DND-41 (cell line): Measurements from ENCODE around the gene PDXK.

Experiments
- ATAC-seq: fragments of 200-7000 bp; cut with Tn5 transposase; 3 replicates; pipeline ENCODE4 v1.9.1; 2021; ENCODE audit warnings: low read depth; ENCODE audit not compliant: insufficient read depth
- DNase-seq: peaks from one replicate; pipeline ENCODE4 v3.0.0-alpha.2; 2020
- H2AFZ ChIP-seq: 2 replicates; pipeline ENCODE4 v1.6.0; 2012; ENCODE audit warnings: low read depth, low read length
- H3K27ac ChIP-seq: 2 replicates; pipeline ENCODE4 v1.5.1; 2012; ENCODE audit warnings: low read length, inconsistent platforms
- H3K27me3 ChIP-seq: fragments of 200-600 bp; sonication (generic); 2 replicates; pipeline ENCODE4 v1.6.0; 2012; ENCODE audit warnings: low read length, mild to moderate bottlenecking, inconsistent platforms; ENCODE audit not compliant: insufficient read depth, poor library complexity
- H3K36me3 ChIP-seq: 2 replicates; pipeline ENCODE4 v1.5.1; 2012; ENCODE audit warnings: low read length, inconsistent platforms; ENCODE audit not compliant: insufficient read depth
- H3K4me1 ChIP-seq: 2 replicates; pipeline ENCODE4 v1.5.1; 2012; ENCODE audit warnings: mild to moderate bottlenecking, low read length; ENCODE audit not compliant: insufficient read depth
- H3K4me2 ChIP-seq: 2 replicates; pipeline ENCODE4 v1.6.0; 2012; ENCODE audit warnings: mild to moderate bottlenecking, moderate library complexity, low read length, inconsistent platforms; ENCODE audit not compliant: insufficient read depth
- H3K4me3 ChIP-seq, 2 experiments: fragments of 200-600 bp in 1 of 2; shearing (Covaris generic) in 1 of 2; 2 replicates each; pipeline ENCODE4 v1.5.1; 2012 to 2016; ENCODE audit warnings: inconsistent platforms in 2 of 2, low read length in 2 of 2, mild to moderate bottlenecking in 2 of 2, low read depth in 1 of 2, moderate library complexity in 1 of 2
- H3K79me2 ChIP-seq: 2 replicates; pipeline ENCODE4 v1.6.0; 2012; ENCODE audit warnings: low read length, inconsistent platforms; ENCODE audit not compliant: insufficient read depth
- H3K9ac ChIP-seq: 2 replicates; pipeline ENCODE4 v1.6.0; 2012; ENCODE audit warnings: low read depth, mild to moderate bottlenecking, inconsistent platforms, low read length, moderate library complexity
- H3K9me3 ChIP-seq: 2 replicates; pipeline ENCODE4 v1.5.1; 2012; ENCODE audit warnings: low read length, moderate library complexity, mild to moderate bottlenecking, inconsistent platforms; ENCODE audit not compliant: insufficient read depth, severe bottlenecking
- H4K20me1 ChIP-seq: 2 replicates; pipeline ENCODE4 v1.6.0; 2012; ENCODE audit warnings: low read length; ENCODE audit not compliant: insufficient read depth
- CTCF ChIP-seq: IDR thresholded peaks from 2 replicates; pipeline ENCODE4 v1.5.1; 2012; ENCODE audit warnings: borderline replicate concordance, low read length, moderate library complexity, mild to moderate bottlenecking; ENCODE audit not compliant: poor library complexity, severe bottlenecking; ENCODE audit errors: extremely low read depth
- EZH2 ChIP-seq: IDR thresholded peaks from 3 replicates; pipeline ENCODE4 v1.6.1; 2012; ENCODE audit warnings: borderline replicate concordance, low read depth, mild to moderate bottlenecking, moderate library complexity, low read length, inconsistent platforms; ENCODE audit not compliant: severe bottlenecking

The PDXK gene

GRCh38 chr21:43734928-43735229 lies 15.9 kb downstream of the PDXK start:
- Histone ChIP-seq H4K20me1 (peaks cover 16% of the 10 kb centered on the region), H3K9me3 (no peaks in the 10 kb centered on the region), H3K4me1 (no peaks in the 10 kb centered on the region), H3K4me2 (no peak overlapping the region), H3K4me3 (no peak overlapping the region), H3K27me3 (no peaks in the 10 kb centered on the region), H3K79me2 (peaks cover under 1% of the 10 kb centered on the region; the same call in 1 of the 2 replicates), H2AFZ (no peak overlapping the region), H3K27ac (no peak overlapping the region), H3K36me3 (no peaks in the 10 kb centered on the region), H3K9ac (no peak overlapping the region)
- DNase-seq, result no peak
- ATAC-seq, result no peak
- TF ChIP-seq CTCF, result no peak
- TF ChIP-seq EZH2, result no peak

GRCh38 chr21:43735236-43736091 lies 16.5 kb downstream of the PDXK start:
- H3K9me3 ChIP-seq, result no peaks in the 10 kb centered on the region
- no peak for ATAC-seq
- no peak overlapping the region for H3K27ac ChIP-seq
- no peaks in the 10 kb centered on the region for H3K27me3 ChIP-seq
- H3K4me3 ChIP-seq, result no peak overlapping the region
- no peaks in the 10 kb centered on the region for H3K36me3 ChIP-seq
- TF ChIP-seq EZH2, result no peak
- TF ChIP-seq CTCF, result no peak
- H2AFZ ChIP-seq, result no peak overlapping the region
- no peak overlapping the region for H3K9ac ChIP-seq
- H3K4me1 ChIP-seq, result no peaks in the 10 kb centered on the region
- H4K20me1 ChIP-seq, result peaks cover 12% of the 10 kb centered on the region
- no peak for DNase-seq
- H3K79me2 ChIP-seq, result no peaks in the 10 kb centered on the region
- H3K4me2 ChIP-seq, result no peak overlapping the region

- no peaks in the 10 kb centered on the region for H3K9me3 ChIP-seq
- no peak overlapping the region for H3K27ac ChIP-seq
- no peak overlapping the region for H3K4me3 ChIP-seq
- no peak for TF ChIP-seq EZH2
- no peak for TF ChIP-seq CTCF
- no peaks in the 10 kb centered on the region for H3K79me2 ChIP-seq
- ATAC-seq, result no peak
- no peak for DNase-seq
- H3K27me3 ChIP-seq, result no peaks in the 10 kb centered on the region
- no peaks in the 10 kb centered on the region for H3K4me1 ChIP-seq
- no peak overlapping the region for H3K4me2 ChIP-seq
- no peaks in the 10 kb centered on the region for H3K36me3 ChIP-seq
- no peak overlapping the region for H3K9ac ChIP-seq
- peaks cover 17% of the 10 kb centered on the region for H4K20me1 ChIP-seq
- H2AFZ ChIP-seq, result no peak overlapping the region
Observed at GRCh38 chr21:43736224-43736883, 17.4 kb downstream of the PDXK start.
